Measurements from ENCODE around the gene SPATS2. TPM values are rescaled to one million over a fixed set of nuclear protein-coding genes. Genes with fewer than 3 reads are reported as not detected.
"Not testable (repeated sequence)": the region's sequence is repeated elsewhere in the genome, so short reads cannot be mapped to it uniquely, and the experiment has no call there.

Gene SPATS2
- polyA plus RNA-seq, 1 experiment = 100 TPM

DNA sequence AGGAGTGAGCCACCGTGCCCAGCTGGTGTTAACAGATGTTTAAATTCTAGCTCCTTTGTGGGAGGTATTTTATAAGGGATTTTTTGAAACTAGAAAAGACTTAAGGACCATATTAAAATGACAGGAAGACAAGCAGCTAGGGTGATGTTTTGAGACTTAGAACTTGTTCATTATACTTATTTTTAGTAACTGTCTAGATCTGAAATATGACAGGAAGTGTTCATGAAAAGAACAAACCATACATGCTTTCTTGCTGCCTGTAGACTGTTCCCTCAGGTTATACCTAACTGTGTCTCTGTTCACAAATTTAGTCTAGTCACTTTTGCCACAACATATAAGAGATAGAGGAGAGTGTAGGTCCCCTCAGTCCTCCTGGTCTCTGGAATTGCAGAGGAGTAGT, 134.6 kb downstream of the SPATS2 start:
- CTCF ChIA-PET = interaction anchor here (1.8 to 1.9 kb wide), 2 partner anchors 12 to 143 kb away, joined by 6 to 7 read pairs; no protein-coding TSS in a partner anchor
- Histone ChIP-seq H3K9me3 (ENCODE audit: control insufficient read depth, insufficient read depth, low read length) (no peaks in the 10 kb centered on the region), H3K4me3 (ENCODE audit: low read depth, low read length) (no peak overlapping the region), H3K27me3 (ENCODE audit: control insufficient read depth, insufficient read depth, low read length) (no peaks in the 10 kb centered on the region), H3K27ac (ENCODE audit: low read depth, low read length) (no peak overlapping the region)
- TF ChIP-seq, protein P1, sequence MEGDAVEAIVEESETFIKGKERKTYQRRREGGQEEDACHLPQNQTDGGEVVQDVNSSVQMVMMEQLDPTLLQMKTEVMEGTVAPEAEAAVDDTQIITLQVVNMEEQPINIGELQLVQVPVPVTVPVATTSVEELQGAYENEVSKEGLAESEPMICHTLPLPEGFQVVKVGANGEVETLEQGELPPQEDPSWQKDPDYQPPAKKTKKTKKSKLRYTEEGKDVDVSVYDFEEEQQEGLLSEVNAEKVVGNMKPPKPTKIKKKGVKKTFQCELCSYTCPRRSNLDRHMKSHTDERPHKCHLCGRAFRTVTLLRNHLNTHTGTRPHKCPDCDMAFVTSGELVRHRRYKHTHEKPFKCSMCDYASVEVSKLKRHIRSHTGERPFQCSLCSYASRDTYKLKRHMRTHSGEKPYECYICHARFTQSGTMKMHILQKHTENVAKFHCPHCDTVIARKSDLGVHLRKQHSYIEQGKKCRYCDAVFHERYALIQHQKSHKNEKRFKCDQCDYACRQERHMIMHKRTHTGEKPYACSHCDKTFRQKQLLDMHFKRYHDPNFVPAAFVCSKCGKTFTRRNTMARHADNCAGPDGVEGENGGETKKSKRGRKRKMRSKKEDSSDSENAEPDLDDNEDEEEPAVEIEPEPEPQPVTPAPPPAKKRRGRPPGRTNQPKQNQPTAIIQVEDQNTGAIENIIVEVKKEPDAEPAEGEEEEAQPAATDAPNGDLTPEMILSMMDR (IDR thresholded peaks at IDR 0.05; ENCODE audit: low read depth, low read length) = no peak
- POLR2A ChIA-PET = no interaction called here
- DNase-seq (ENCODE audit: low read depth, low spot score) = no peak

DNA sequence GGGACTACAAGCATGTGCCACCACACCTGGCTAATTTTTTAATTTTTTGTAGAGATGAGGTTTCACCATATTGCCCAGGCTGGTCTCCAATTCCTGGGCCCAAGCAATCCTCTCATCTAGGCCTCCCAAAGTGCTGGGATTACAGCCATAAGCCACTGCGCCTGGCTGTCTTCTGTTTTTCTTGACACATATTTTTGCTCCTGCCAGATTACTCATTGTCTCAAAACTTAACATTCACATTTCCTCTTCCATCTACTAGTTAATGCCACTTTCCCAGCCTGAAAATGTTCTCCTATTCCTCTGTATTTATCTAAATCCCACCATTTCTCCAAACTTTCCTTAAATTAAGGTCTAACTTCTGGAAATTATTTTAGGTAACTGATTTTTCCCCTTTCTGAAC, 135.3 kb downstream of the SPATS2 start:
- no peak for DNase-seq (ENCODE audit: low read depth, low spot score)
- TF ChIP-seq, protein P1 (IDR thresholded peaks at IDR 0.05; ENCODE audit: low read depth, low read length) = no peak
- no peaks in the 10 kb centered on the region for H3K27me3 ChIP-seq (ENCODE audit: control insufficient read depth, insufficient read depth, low read length)
- POLR2A ChIA-PET = no interaction called here
- H3K4me3 ChIP-seq (ENCODE audit: low read depth, low read length) = no peak overlapping the region
- CTCF ChIA-PET = interaction anchor here (1.8 to 3.5 kb wide), 2 partner anchors 12 to 144 kb away, joined by 6 to 22 read pairs; no protein-coding TSS in a partner anchor
- no peak overlapping the region for H3K27ac ChIP-seq (ENCODE audit: low read depth, low read length)
- no peaks in the 10 kb centered on the region for H3K9me3 ChIP-seq (ENCODE audit: control insufficient read depth, insufficient read depth, low read length)

DNA sequence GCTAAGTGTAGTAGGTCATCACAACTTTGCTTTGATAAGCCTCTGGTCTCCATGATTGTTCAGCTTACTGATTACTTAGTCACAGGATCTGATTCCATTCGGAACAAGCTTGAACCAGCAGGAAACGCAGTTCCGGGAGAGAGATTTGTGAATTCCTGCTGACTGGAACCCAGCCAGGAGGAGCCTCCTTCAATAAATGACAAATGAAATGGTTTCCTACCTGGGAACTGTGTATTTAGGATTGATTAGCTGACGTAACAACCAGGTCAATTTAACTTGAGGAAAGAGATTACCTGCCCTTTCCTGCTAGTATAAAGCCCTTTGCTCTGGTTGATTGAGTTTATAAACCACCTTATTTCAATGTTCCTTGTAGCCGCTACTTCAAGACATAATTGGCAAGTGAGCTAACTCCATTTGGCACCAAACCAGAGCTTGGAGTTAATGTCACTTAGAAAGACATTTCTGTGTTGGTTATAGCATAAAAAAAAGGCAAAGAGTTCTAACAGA, 136.5 kb downstream of the SPATS2 start:
- no peaks in the 10 kb centered on the region for H3K9me3 ChIP-seq (ENCODE audit: control insufficient read depth, insufficient read depth, low read length)
- H3K4me3 ChIP-seq (ENCODE audit: low read depth, low read length) = no peak overlapping the region
- peak; percentile 15 for DNase-seq (ENCODE audit: low read depth, low spot score)
- H3K27me3 ChIP-seq (ENCODE audit: control insufficient read depth, insufficient read depth, low read length) = no peaks in the 10 kb centered on the region
- ChIA-PET POLR2A (no interaction called here), CTCF (interaction anchor here (0.7 to 3.5 kb wide), 7 partner anchors 11 to 172 kb away, joined by 3 to 30 read pairs (median 7); no protein-coding TSS in a partner anchor)
- no peak overlapping the region for H3K27ac ChIP-seq (ENCODE audit: low read depth, low read length)
- TF ChIP-seq, protein P1 (IDR thresholded peaks at IDR 0.05; ENCODE audit: low read depth, low read length) = no peak

DNA sequence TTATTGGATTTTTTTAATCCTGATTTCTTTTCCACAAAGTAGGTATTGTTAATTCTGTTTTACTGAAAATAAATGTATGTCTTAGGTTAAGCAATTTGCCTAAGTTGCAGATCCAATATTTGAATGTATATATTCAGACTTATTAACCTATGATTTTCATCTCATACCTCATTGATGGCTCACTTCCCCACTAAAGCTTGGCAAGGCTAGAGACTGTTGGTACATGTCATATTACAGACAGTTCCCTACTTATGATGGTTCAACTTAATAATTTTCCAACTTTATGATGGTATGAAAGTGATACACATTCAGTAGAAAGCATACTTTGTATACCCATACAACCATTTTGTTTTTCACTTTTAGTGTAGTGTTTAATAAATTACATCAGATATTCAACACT, 138.4 kb downstream of the SPATS2 start:
- no peak overlapping the region for H3K27ac ChIP-seq (ENCODE audit: low read depth, low read length)
- CTCF ChIA-PET = interaction anchor here (0.9 to 3.5 kb wide), 4 partner anchors 9 to 163 kb away, joined by 3 to 30 read pairs (median 16); no protein-coding TSS in a partner anchor

DNA sequence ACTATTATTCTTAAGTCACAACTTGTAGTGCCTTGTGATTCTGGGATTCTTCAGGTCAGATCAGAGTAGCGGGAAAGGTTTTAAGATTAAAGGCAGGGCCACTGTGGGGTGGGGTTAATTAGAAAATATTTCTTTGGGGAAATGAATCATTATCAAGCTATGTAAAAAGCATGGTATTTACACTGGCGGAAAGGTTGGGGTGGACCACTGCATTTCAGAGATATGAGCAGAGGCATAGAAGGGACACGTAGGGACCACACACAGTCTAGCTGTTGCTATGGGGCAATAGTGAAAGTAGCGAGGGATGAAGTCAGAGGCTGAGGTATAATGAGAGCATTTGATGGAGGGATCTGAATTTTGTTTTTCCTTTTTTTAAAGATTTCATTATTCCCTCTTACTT, 139.9 kb downstream of the SPATS2 start:
- H3K9me3 ChIP-seq (ENCODE audit: control insufficient read depth, insufficient read depth, low read length) = no peaks in the 10 kb centered on the region
- H3K27ac ChIP-seq (ENCODE audit: low read depth, low read length) = peak overlapping the region; percentile 52
- no peak overlapping the region for H3K4me3 ChIP-seq (ENCODE audit: low read depth, low read length)
- H3K27me3 ChIP-seq (ENCODE audit: control insufficient read depth, insufficient read depth, low read length) = no peaks in the 10 kb centered on the region
- ChIA-PET POLR2A (interaction anchor here (0.6 to 1.6 kb wide), 3 partner anchors 14 to 149 kb away, joined by 3 to 8 read pairs (median 5); partner anchors contain the start of gene SPATS2), CTCF (interaction anchor here (1.2 to 11.7 kb wide), 2 partner anchors 148 to 159 kb away, joined by 5 to 454 read pairs; no protein-coding TSS in a partner anchor)
- peak; percentile 77 for DNase-seq (ENCODE audit: low read depth, low spot score)
- TF ChIP-seq, protein P1 (IDR thresholded peaks at IDR 0.05; ENCODE audit: low read depth, low read length) = no peak

More for the DNA sequence above, 138.4 kb downstream of the SPATS2 start:
- TF ChIP-seq, protein P1 (IDR thresholded peaks at IDR 0.05; ENCODE audit: low read depth, low read length) = no peak
- no peaks in the 10 kb centered on the region for H3K27me3 ChIP-seq (ENCODE audit: control insufficient read depth, insufficient read depth, low read length)
- H3K4me3 ChIP-seq (ENCODE audit: low read depth, low read length) = no peak overlapping the region
- no peaks in the 10 kb centered on the region for H3K9me3 ChIP-seq (ENCODE audit: control insufficient read depth, insufficient read depth, low read length)
- no peak for DNase-seq (ENCODE audit: low read depth, low spot score)
- POLR2A ChIA-PET = interaction anchor here (0.9 kb wide), 1 partner anchor 139 kb away, joined by 5 read pairs; the partner anchor contains the start of gene SPATS2

DNA sequence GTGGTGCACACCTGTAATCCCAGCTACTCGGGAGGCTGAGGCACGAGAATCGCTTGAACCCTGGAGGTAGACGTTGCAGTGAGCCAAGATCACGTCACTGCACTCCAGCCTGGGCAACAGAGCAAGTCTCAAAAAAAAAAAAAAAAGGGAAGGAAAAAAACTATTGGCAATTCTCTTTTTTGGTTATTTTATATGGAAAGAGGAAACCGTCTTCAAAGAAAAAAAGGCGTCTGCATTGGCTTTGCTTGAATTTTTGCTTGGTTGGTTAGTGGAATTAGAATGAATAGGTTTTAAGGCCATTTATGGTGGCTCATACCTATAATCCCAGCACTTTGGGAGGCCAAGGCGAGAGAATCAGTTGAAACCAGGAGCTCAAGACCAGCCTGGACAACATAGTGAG, 142.4 kb downstream of the SPATS2 start:
- CTCF ChIA-PET = interaction anchor here (0.6 to 11.7 kb wide), 6 partner anchors 12 to 561 kb away, joined by 4 to 454 read pairs (median 26); partner anchors contain the start of gene DNAJC22
- H3K4me3 ChIP-seq (ENCODE audit: low read depth, low read length); H3K9me3 ChIP-seq (ENCODE audit: control insufficient read depth, insufficient read depth, low read length); H3K27ac ChIP-seq (ENCODE audit: low read depth, low read length); H3K27me3 ChIP-seq (ENCODE audit: control insufficient read depth, insufficient read depth, low read length); DNase-seq (ENCODE audit: low read depth, low spot score); POLR2A ChIA-PET: not testable (repeated sequence)
